Chondrocyte (in vitro differentiated cells): Measurements from ENCODE around the gene OR2V2. TPM values are rescaled to one million over a fixed set of nuclear protein-coding genes. Genes with fewer than 3 reads are reported as not detected.
"Not testable (repeated sequence)": the region's sequence is repeated elsewhere in the genome, so short reads cannot be mapped to it uniquely, and the experiment has no call there.

Experiments
- DNase-seq: peaks from one replicate; pipeline ENCODE4 v3.0.0; 2021; ENCODE audit warnings: mixed read lengths, low spot score
- H3K27ac Mint-ChIP-seq: one replicate; pipeline ENCODE4 v1.8.0; 2021; ENCODE audit warnings: mild to moderate bottlenecking, moderate library complexity, mixed read lengths; ENCODE audit not compliant: unreplicated experiment
- H3K27me3 Mint-ChIP-seq: 2 replicates; pipeline ENCODE4 v1.8.0; 2021; ENCODE audit warnings: low read depth, mixed read lengths
- H3K36me3 Mint-ChIP-seq: 2 replicates; pipeline ENCODE4 v1.8.0; 2021; ENCODE audit warnings: low read depth, mixed read lengths
- H3K4me1 Mint-ChIP-seq: 2 replicates; pipeline ENCODE4 v1.8.0; 2021; ENCODE audit warnings: low read depth, mild to moderate bottlenecking, mixed read lengths
- H3K4me3 Mint-ChIP-seq: one replicate; pipeline ENCODE4 v1.8.0; 2021; ENCODE audit warnings: mild to moderate bottlenecking, moderate library complexity, mixed read lengths; ENCODE audit not compliant: unreplicated experiment
- H3K9me3 Mint-ChIP-seq: 2 replicates; pipeline ENCODE4 v1.8.0; 2021; ENCODE audit warnings: low read depth, mixed read lengths
- total RNA-seq: library from RNA; stranded (reverse); gene quantifications from 3 replicates; pipeline ENCODE4 v1.2.1, GENCODE V29; 2021
- TF ChIP-seq, protein P1 (sequence below): fragments of 200-600 bp; sonication (generic); IDR thresholded peaks from 2 replicates; pipeline ENCODE4 v1.5.0; 2021; ENCODE audit warnings: antibody characterized with exemption, mild to moderate bottlenecking, moderate library complexity

OR2V2 gene
- total RNA-seq, 1 donor from 2014 or later: not detected

- DNase-seq: no peak
- Mint-ChIP-seq H3K27ac (no peak overlapping the region), H3K27me3 (peaks cover 37% of the 10 kb centered on the region), H3K4me1 (peaks cover 34% of the 10 kb centered on the region), H3K9me3 (no peaks in the 10 kb centered on the region), H3K36me3 (peaks cover 2% of the 10 kb centered on the region), H3K4me3 (no peak overlapping the region)
- TF ChIP-seq, protein P1, sequence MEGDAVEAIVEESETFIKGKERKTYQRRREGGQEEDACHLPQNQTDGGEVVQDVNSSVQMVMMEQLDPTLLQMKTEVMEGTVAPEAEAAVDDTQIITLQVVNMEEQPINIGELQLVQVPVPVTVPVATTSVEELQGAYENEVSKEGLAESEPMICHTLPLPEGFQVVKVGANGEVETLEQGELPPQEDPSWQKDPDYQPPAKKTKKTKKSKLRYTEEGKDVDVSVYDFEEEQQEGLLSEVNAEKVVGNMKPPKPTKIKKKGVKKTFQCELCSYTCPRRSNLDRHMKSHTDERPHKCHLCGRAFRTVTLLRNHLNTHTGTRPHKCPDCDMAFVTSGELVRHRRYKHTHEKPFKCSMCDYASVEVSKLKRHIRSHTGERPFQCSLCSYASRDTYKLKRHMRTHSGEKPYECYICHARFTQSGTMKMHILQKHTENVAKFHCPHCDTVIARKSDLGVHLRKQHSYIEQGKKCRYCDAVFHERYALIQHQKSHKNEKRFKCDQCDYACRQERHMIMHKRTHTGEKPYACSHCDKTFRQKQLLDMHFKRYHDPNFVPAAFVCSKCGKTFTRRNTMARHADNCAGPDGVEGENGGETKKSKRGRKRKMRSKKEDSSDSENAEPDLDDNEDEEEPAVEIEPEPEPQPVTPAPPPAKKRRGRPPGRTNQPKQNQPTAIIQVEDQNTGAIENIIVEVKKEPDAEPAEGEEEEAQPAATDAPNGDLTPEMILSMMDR: peak; percentile 76
Measured at GRCh38 chr5:181167814-181168488, 20.6 kb downstream of the OR2V2 start.

GRCh38 chr5:181168595-181169118 is 21.3 kb downstream of the OR2V2 start:
- peaks cover 43% of the 10 kb centered on the region for H3K27me3 Mint-ChIP-seq
- peaks cover 2% of the 10 kb centered on the region for H3K36me3 Mint-ChIP-seq
- peak overlapping the region; percentile 36 for H3K27ac Mint-ChIP-seq
- DNase-seq: no peak
- no peak overlapping the region for H3K4me3 Mint-ChIP-seq
- peaks cover 40% of the 10 kb centered on the region for H3K4me1 Mint-ChIP-seq
- TF ChIP-seq, protein P1: no peak
- H3K9me3 Mint-ChIP-seq: no peaks in the 10 kb centered on the region

DNA sequence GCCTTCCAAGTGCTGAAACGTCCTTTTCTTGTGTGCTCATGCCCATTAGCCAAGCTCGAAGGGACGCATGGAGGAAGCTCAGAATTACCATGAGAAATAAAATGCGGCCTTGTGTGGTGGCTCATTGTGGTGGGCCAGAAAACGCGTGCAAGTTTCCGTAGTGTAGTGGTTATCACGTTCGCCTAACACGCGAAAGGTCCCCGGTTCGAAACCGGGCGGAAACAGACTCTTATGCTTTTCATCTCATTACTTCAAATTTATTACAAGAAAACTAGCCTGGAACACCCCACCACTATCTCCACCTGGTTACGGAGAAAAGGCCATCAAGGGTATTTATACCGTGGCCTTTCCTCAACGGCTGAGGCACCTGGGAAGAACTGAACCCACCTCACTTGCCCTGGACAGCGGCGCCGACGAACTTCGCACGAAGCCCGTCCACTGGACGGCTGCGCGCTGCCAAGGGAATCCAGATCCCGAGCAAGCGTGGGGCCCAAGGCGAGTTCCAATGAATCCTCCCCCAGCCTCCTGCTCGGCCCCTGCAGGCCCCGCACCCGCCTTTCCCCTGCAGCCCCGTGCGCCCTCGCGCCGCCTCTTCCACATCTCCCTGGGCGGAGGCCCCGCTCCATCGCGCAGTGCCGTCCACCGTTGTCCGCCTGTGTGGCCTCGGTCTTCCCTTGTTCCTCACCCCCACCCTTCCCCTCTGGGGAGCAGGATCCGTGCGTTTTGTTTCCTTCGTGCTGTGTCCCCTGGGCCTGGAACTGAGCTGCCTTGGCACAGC is 22.3 kb downstream of the OR2V2 start:
- Mint-ChIP-seq H3K4me1 (peaks cover 39% of the 10 kb centered on the region), H3K27me3 (peaks cover 43% of the 10 kb centered on the region), H3K4me3 (peak overlapping the region; percentile 31)
- H3K9me3 Mint-ChIP-seq, H3K27ac Mint-ChIP-seq, DNase-seq, H3K36me3 Mint-ChIP-seq: not testable (repeated sequence)

- Mint-ChIP-seq H3K36me3 (peaks cover 2% of the 10 kb centered on the region), H3K4me1 (peaks cover 39% of the 10 kb centered on the region), H3K4me3 (peak overlapping the region; percentile 31), H3K27ac (no peak overlapping the region), H3K27me3 (peaks cover 44% of the 10 kb centered on the region), H3K9me3 (no peaks in the 10 kb centered on the region)
- DNase-seq: no peak
- TF ChIP-seq, protein P1: no peak
Measured at GRCh38 chr5:181170237-181170825, 22.9 kb downstream of the OR2V2 start.

GRCh38 chr5:181170996-181171395 is 23.6 kb downstream of the OR2V2 start:
- no peak for DNase-seq
- peaks cover 39% of the 10 kb centered on the region for H3K4me1 Mint-ChIP-seq
- peaks cover 2% of the 10 kb centered on the region for H3K36me3 Mint-ChIP-seq
- no peak overlapping the region for H3K27ac Mint-ChIP-seq
- H3K27me3 Mint-ChIP-seq: peaks cover 45% of the 10 kb centered on the region
- TF ChIP-seq, protein P1: no peak
- H3K9me3 Mint-ChIP-seq: no peaks in the 10 kb centered on the region
- no peak overlapping the region for H3K4me3 Mint-ChIP-seq
